Endothelial cell of umbilical vein (primary cell): ENCODE measurements around the gene BBX. TPM values are rescaled to one million over a fixed set of nuclear protein-coding genes. Genes with fewer than 3 reads are reported as not detected.

Experiments
- BruUV-seq: library from RNA; stranded (reverse); fragments of 400-500 nt; replicated peaks from 2 replicates; lab custom pipeline; 2021; lab: Mats Ljungman, UMichigan
- CTCF ChIA-PET: fragments of 300-600, 350-600 bp; sonication (Branson Sonifier 250); formaldehyde crosslinking; loops from one replicate; lab custom pipeline; 2021; ENCODE audit warnings: antibody characterized with exemption, inconsistent platforms; lab: Charles Lee
- POLR2A ChIA-PET: fragments of 300-600, 350-600 bp; sonication (Branson Sonifier 250); formaldehyde crosslinking; loops from one replicate; lab custom pipeline; 2021; ENCODE audit warnings: antibody characterized with exemption, inconsistent platforms; lab: Charles Lee
- DNase-seq: peaks from one replicate; pipeline ENCODE4 v3.0.0-alpha.2; 2011; ENCODE audit warnings: low read depth, low spot score
- FAIRE-seq: peaks from 2 replicates; lab custom pipeline; 2011; peaks lifted over from hg19 to GRCh38; lab: Jason Lieb, UNC
- H2AFZ ChIP-seq: 2 replicates; pipeline ENCODE4 v1.6.0; 2012; ENCODE audit warnings: low read depth, low read length, control low read depth, inconsistent platforms
- H3K27ac ChIP-seq: 2 replicates; pipeline ENCODE4 v1.5.1; 2011; ENCODE audit warnings: low read depth, mild to moderate bottlenecking, control low read depth, low read length, moderate library complexity; ENCODE audit not compliant: insufficient read depth
- H3K27me3 ChIP-seq, 2 experiments: 2 replicates each; pipeline versions ENCODE4 v1.6.0 to v1.6.1; 2011; ENCODE audit warnings: low read length in 2 of 2, mixed read lengths in 1 of 2; ENCODE audit not compliant: control insufficient read depth in 2 of 2, insufficient read depth in 2 of 2
- H3K36me3 ChIP-seq, 2 experiments: 2 replicates in 1 of 2; 3 replicates in 1 of 2; pipeline ENCODE4 v1.5.1; 2011; ENCODE audit warnings: low read length in 2 of 2, mild to moderate bottlenecking in 1 of 2, moderate library complexity in 1 of 2; ENCODE audit not compliant: control insufficient read depth in 2 of 2, insufficient read depth in 2 of 2; ENCODE audit errors: extremely low read depth in 1 of 2
- H3K4me1 ChIP-seq: 3 replicates; pipeline ENCODE4 v1.5.1; 2011; ENCODE audit warnings: mild to moderate bottlenecking, low read length; ENCODE audit not compliant: control insufficient read depth, insufficient read depth; ENCODE audit errors: extremely low read depth
- H3K4me2 ChIP-seq: 2 replicates; pipeline ENCODE4 v1.6.1; 2011; ENCODE audit warnings: low read length, control low read depth, mixed read lengths; ENCODE audit not compliant: insufficient read depth
- H3K4me3 ChIP-seq, 3 experiments: fragments of 200-600 bp in 1 of 3; sonication (generic), shearing (Covaris generic) in 1 of 3; replicated peaks in 1 of 3; 2 replicates each; pipeline ENCODE4 v1.5.1; 2011 to 2016; ENCODE audit warnings: control low read depth in 3 of 3, low read length in 3 of 3, mild to moderate bottlenecking in 2 of 3, inconsistent platforms in 1 of 3, low read depth in 1 of 3, moderate library complexity in 1 of 3; ENCODE audit not compliant: insufficient read depth in 1 of 3
- H3K79me2 ChIP-seq: 2 replicates; pipeline ENCODE4 v1.6.0; 2012; ENCODE audit warnings: low read length, inconsistent platforms; ENCODE audit not compliant: control insufficient read depth, insufficient read depth
- H3K9ac ChIP-seq: replicated peaks from 2 replicates; pipeline ENCODE3; 2011; ENCODE audit warnings: low read length, control low read depth; ENCODE audit not compliant: insufficient read depth; ENCODE audit errors: extremely low read depth
- H3K9me1 ChIP-seq: replicated peaks from 3 replicates; pipeline ENCODE4 v1.6.0; 2011; ENCODE audit warnings: mild to moderate bottlenecking, low read length; ENCODE audit not compliant: control insufficient read depth, insufficient read depth; ENCODE audit errors: extremely low read depth
- H3K9me3 ChIP-seq: replicated peaks from 2 replicates; pipeline ENCODE4 v1.5.1; 2012; ENCODE audit warnings: low read length, inconsistent platforms; ENCODE audit not compliant: control insufficient read depth, insufficient read depth
- H4K20me1 ChIP-seq: replicated peaks from 2 replicates; pipeline ENCODE3; 2011; ENCODE audit warnings: mild to moderate bottlenecking, low read length; ENCODE audit not compliant: control insufficient read depth, insufficient read depth; ENCODE audit errors: extremely low read depth
- CTCF ChIP-seq, 2 donors: IDR thresholded peaks; 1 replicate in 1 of 2; 2 replicates in 1 of 2; pipeline ENCODE4 v1.5.1; 2011; ENCODE audit warnings: low read length in 2 of 2, mild to moderate bottlenecking in 2 of 2, moderate library complexity in 2 of 2, control low read depth in 1 of 2, inconsistent platforms in 1 of 2, low read depth in 1 of 2; ENCODE audit not compliant: insufficient read depth in 1 of 2; ENCODE audit errors: extremely low read depth in 1 of 2
- EZH2 ChIP-seq: IDR thresholded peaks from 2 replicates; pipeline ENCODE4 v1.6.1; 2012; ENCODE audit warnings: borderline replicate concordance, low read depth, mild to moderate bottlenecking, moderate library complexity, low read length, inconsistent platforms; ENCODE audit not compliant: severe bottlenecking
- FOS ChIP-seq: IDR thresholded peaks from 2 replicates; pipeline ENCODE4 v1.6.1; 2011; ENCODE audit warnings: mild to moderate bottlenecking, low read length, moderate library complexity, borderline replicate concordance; ENCODE audit not compliant: insufficient read depth
- GATA2 ChIP-seq: IDR thresholded peaks from 2 replicates; pipeline ENCODE4 v1.7.0; 2011; ENCODE audit warnings: low read depth, mild to moderate bottlenecking, moderate library complexity, mixed read lengths, low read length; ENCODE audit not compliant: insufficient read length, insufficient read depth
- JUN ChIP-seq: IDR thresholded peaks from 2 replicates; pipeline ENCODE4 v1.6.1; 2011; ENCODE audit warnings: borderline replicate concordance, low read depth; ENCODE audit not compliant: insufficient read length, insufficient read depth
- MAX ChIP-seq: IDR thresholded peaks from 2 replicates; pipeline ENCODE4 v1.6.1; 2011; ENCODE audit not compliant: insufficient read depth, insufficient read length
- MYC ChIP-seq: IDR thresholded peaks from one replicate; pipeline ENCODE4 v1.6.1; 2011; ENCODE audit warnings: mild to moderate bottlenecking, low read depth, low read length
- POLR2A ChIP-seq: IDR thresholded peaks from 2 replicates; pipeline ENCODE4 v1.6.1; 2012; ENCODE audit warnings: low read depth, mild to moderate bottlenecking, control low read depth, low read length
- POLR2AphosphoS5 ChIP-seq: IDR thresholded peaks from 2 replicates; pipeline ENCODE4 v1.6.1; 2012; ENCODE audit warnings: low read depth, mild to moderate bottlenecking, control low read depth, low read length, moderate library complexity; ENCODE audit not compliant: insufficient read depth
- dilution Hi-C: fragments of 300-500 bp; cut with MboI; formaldehyde crosslinking; loops from one replicate; pipeline ENCODE4 v1.15.0; 2019; ENCODE audit warnings: low sequenced_read_pairs; ENCODE audit not compliant: extremely low pct_ligation_motif_present
- intact Hi-C: fragments of 100-400 bp; cut with micrococcal nuclease; formaldehyde crosslinking; loops from one replicate; pipeline ENCODE4 v1.10.0; 2022
- polyA plus RNA-seq, 4 experiments: library from polyadenylated mRNA; depleted of rRNA in 3 of 4; stranded (reverse) in 3 of 4; unstranded in 1 of 4; fragments of >200 nt; gene quantifications; 2 replicates each; pipeline versions ENCODE4 v1.2.1 to v1.2.3, GENCODE V29; 2011 to 2012; ENCODE audit warnings: missing spikeins in 1 of 4
- total RNA-seq: library from RNA; stranded (reverse); gene quantifications from 2 replicates; pipeline ENCODE4 v1.2.3, GENCODE V29; 2021

Gene BBX
- total and polyA plus RNA-seq, 2 donors (not counting 3 experiments of a cell fraction or from before 2014, with no cell fraction given), result 21.4 to 43.4 TPM

- TF ChIP-seq MAX (no peak), MYC (no peak), EZH2 (no peak), FOS (no peak), POLR2A (no peak), JUN (no peak), POLR2AphosphoS5 (no peak), GATA2 (no peak), CTCF (IDR thresholded peaks at IDR 0.05; ENCODE audit: extremely low read depth in 1 of 2, insufficient read depth in 1 of 2, low read depth in 1 of 2, low read length in 2 of 2) (no peak)
- H3K4me3 ChIP-seq, result no peak overlapping the region
- no peaks in the 10 kb centered on the region for H4K20me1 ChIP-seq
- dilution Hi-C loops, result no loop called here
- no TSS peak for BruUV-seq
- H3K4me1 ChIP-seq, result no peaks in the 10 kb centered on the region
- no peaks in the 10 kb centered on the region for H3K27me3 ChIP-seq
- intact Hi-C loops, result no loop called here
- DNase-seq (no peak), FAIRE-seq (no peak)
- POLR2A ChIA-PET, result no interaction called here
- H3K79me2 ChIP-seq, result peaks cover 6% of the 10 kb centered on the region
- no peaks in the 10 kb centered on the region for H3K9me3 ChIP-seq
- H3K9me1 ChIP-seq, result no peaks in the 10 kb centered on the region
- H3K9ac ChIP-seq, result no peak overlapping the region
- no peak overlapping the region for H3K27ac ChIP-seq
- H3K4me2 ChIP-seq, result no peak overlapping the region
- CTCF ChIA-PET, result no interaction called here
- no peaks in the 10 kb centered on the region for H3K36me3 ChIP-seq
- H2AFZ ChIP-seq, result no peak overlapping the region
These were observed 97.8 kb downstream of the BBX start for GRCh38 chr3:107620534-107620933.
